ENCODE measurements around the gene ADAMTS6.
"Not testable (repeated sequence)": the region's sequence is repeated elsewhere in the genome, so short reads cannot be mapped to it uniquely, and the experiment has no call there.

Gene ADAMTS6

GRCh38 chr5:65474130-65474711 lies 7.5 kb downstream of the ADAMTS6 start:
- no peak for DNase-seq

DNA sequence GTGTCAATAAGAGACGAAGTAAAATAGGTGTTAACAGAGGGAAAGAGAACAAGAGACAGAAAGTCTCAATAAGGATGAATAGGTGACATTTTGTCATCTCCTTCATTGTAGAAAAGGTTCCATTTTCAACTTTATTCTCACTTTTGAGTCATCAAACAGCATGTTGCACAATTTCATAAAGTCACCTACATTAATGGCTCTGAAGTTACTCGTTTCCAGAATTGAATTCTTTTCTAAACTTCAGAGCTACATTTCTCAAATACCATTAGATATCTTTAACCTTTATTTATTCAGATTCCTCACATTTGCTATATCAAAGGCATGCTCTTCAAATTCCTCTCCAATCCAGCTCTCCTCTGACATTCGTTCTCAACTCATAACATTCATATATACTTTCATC lies 13.1 kb downstream of the ADAMTS6 start:
- no peak for DNase-seq

DNA sequence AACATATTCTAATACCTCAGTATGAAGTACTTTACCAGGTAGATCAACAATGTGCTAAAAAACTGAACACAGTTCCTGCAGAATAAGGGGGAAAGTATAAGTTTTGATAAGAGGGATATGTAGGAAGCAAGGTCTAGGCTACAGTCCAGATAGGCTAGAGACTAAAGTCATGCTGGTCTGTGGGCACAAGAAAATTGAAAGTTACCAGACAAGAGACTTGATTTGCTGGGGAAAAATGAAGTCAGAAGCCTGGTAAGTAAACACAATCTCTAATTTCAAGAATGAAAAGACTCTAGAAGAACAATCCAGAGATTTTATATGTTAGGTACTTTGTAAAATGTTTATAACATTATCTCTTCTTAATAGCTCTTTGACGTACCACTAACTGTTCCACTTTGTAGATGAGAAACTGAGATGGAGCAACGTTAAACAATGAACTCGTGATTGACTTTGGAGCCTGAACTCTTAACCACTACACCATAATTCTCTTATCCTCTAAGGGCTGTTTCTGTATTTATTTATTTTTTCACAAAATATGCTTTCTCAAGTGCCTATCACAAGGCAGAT lies 19.5 kb downstream of the ADAMTS6 start:
- DNase-seq = no peak

GRCh38 chr5:65461490-65461889 lies 20.2 kb downstream of the ADAMTS6 start:
- DNase-seq = no peak

DNA sequence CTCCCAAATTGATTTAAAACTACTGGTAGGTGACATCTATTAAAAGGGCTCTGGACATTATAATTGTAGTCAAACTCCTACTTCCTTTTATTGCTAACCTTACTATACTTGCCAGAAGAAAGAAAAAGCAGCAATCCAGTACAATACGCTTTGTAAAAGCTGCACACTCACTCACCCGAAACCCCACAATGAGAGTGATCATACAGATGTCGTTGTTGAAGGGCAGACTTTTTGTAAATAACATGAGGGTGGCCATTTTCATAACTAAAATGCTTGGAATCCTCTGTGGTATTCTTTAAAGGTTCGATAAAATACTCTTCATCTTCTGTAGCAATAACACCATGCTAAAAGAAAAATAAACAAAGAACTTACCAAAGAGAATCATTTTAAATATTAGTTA lies 21.7 kb downstream of the ADAMTS6 start:
- DNase-seq = no peak

GRCh38 chr5:65455064-65455463 lies 26.7 kb downstream of the ADAMTS6 start:
- DNase-seq = no peak

GRCh38 chr5:65451436-65451835 lies 30.3 kb downstream of the ADAMTS6 start:
- no peak for DNase-seq

GRCh38 chr5:65446682-65447081 lies 35.0 kb downstream of the ADAMTS6 start:
- DNase-seq = no peak

- DNase-seq = no peak
These were observed 39.9 kb downstream of the ADAMTS6 start for GRCh38 chr5:65441800-65442199.

GRCh38 chr5:65440456-65440855 lies 41.3 kb downstream of the ADAMTS6 start:
- DNase-seq = no peak

DNA sequence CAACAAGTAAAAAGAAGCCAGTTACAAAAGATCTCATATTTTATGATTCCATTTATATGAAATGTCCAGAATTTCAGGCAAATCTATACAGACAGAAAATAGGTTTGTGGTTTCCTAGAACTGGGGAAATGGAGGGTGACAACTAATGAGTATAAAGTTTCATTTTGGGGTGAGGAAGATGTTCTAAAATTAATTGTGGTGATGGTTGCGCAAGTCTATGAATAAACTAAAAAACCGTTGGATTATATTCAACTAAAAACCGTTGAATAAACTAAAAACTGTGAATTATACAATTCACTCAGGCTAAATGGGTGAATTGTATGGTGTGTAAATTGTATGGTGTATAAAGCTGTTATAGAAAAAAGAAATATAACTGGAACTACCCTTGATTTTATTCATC lies 47.6 kb downstream of the ADAMTS6 start:
- no peak for DNase-seq

DNA sequence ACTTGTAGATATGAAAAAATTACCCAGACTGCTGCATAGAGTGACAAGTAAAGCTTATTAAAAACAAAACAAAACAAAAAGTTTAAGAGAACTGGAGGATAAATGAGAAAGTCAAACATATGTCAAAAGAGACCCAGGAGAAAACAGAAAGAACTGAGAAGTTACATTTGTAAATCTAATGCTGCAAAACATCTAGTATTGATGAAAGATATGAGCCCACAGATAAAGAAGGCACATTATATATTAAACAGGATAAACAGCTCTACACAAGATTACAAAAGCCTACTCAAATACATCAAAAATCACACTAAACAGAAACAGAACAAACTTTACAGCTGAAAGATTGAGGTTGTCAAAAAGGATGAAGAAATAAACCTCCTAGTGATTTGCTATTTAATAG lies 55.1 kb downstream of the ADAMTS6 start:
- DNase-seq = no peak

GRCh38 chr5:65423623-65424022 lies 58.1 kb downstream of the ADAMTS6 start:
- no peak for DNase-seq

GRCh38 chr5:65418661-65419060 lies 63.1 kb downstream of the ADAMTS6 start:
- DNase-seq = no peak

- DNase-seq = no peak
These were observed 67.9 kb downstream of the ADAMTS6 start for GRCh38 chr5:65413822-65414221.

DNA sequence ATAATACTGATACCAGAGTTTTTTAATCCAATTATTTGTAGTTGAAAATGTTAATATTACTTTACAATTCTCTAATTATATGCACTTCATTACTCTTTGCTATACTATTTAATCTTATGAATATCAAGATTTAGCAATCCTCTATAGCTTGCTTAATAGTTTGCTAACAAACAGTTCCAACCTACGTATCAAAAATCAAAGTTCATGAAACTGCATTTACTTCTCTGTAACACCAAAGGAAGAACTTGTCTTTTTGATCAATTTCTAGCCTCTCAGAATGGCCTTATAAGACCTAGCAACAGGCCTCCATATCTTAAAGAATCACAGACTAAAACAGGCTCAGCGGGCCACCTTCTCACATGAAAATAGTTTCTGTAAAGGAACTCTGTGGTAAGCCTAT lies 68.9 kb downstream of the ADAMTS6 start:
- DNase-seq = no peak

- DNase-seq = no peak
These were observed 70.4 kb downstream of the ADAMTS6 start for GRCh38 chr5:65411356-65411755.

GRCh38 chr5:65395526-65396155 lies 86.1 kb downstream of the ADAMTS6 start:
- DNase-seq = no peak

DNA sequence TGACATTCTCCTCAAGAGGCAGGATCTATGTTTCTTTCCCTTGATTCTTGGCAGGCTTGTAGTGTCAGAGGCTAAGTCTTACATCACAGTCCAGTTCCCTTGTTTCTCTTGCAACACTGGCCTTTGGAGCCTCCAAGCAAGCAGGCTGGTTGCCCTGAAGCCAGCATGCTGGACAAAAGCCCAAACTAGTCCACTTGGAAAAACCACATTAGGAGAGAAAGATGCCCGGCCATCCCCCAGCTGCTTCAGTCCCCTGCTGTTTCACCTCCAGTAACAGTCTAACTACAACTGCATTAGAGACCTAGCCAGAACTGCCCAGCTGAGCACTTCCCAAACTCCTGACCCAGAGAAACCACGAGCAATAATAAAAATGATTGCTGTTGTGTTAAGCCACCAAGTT lies 87.6 kb downstream of the ADAMTS6 start:
- no peak for DNase-seq

DNA sequence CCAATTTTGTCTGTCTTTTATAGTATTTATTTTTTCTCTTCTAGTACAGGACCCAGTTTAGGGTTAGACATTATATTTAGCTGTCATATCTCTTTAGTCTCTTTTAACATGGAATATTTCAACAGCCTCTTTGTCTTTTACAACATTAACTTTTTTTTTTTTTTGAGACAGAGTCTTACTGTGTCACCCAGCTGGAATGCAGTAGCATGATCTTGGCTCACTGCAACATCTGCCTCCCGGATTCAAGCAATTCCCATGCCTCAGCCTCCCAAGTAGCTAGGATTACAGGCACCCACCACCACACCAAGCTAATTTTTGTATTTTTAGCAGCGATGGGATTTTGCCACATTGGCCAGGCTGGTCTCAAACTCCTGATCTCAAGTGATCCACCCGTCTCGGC lies 90.1 kb downstream of the ADAMTS6 start:
- no peak for DNase-seq

DNA sequence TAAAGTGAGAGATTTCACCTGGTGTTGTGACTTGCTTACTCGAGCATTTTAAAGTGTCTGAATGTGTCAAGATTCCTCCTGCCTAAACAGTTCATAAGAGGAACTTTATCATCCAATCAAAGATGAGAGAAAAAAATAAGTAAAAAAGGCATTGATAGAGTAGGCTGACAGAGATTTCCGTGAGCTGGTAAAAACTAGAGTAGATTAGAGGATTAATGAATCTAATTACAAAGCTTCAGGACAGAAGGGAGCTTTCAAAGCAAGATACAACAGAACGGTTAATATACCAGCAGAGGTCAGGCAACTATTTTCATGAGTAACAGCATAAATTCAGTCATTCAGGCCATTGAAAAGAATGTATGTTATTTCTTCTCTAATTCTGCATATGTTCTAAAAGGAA lies 91.5 kb downstream of the ADAMTS6 start:
- no peak for DNase-seq

- no peak for DNase-seq
These were observed 97.9 kb downstream of the ADAMTS6 start for GRCh38 chr5:65383859-65384258.

DNA sequence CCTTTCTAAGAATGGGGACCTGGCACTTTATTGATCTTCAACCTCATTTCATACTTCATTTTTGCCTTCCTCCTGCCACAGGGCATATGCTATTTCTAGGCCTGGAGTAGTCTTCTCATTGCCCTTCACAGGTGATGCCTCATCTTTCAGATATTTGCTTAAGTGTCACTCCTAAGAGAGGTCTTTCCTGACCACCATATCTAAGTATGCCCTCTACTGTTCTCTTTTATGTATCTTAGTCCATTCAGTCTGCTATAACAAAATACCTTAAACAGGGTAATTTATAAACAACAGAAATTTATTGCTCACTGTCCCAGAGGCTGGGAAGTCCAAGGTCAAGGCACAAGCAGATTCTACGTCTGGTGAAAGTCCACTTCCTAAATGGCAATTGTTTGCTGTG lies 99.1 kb downstream of the ADAMTS6 start:
- DNase-seq = no peak

DNA sequence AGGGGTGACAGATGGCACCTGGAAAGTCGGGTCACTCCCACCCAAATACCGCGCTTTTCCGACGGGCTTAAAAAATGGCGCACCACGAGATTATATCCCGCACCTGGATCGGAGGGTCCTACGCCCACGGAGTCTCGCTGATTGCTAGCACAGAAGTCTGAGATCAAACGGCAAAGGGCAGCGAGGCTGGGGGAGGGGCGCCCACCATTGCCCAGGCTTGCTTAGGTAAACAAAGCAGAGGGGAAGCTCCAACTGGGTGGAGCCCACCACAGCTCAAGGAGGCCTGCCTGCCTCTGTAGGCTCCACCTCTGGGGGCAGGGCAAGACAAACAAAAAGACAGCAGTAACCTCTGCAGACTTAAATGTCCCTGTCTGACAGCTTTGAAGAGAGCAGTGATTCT lies 111.2 kb downstream of the ADAMTS6 start:
- DNase-seq = not testable (repeated sequence)

GRCh38 chr5:65366655-65367054 lies 115.1 kb downstream of the ADAMTS6 start:
- DNase-seq = no peak
